ENCODE results near the gene LMNA.
"Not testable (repeated sequence)": the region's sequence is repeated elsewhere in the genome, so short reads cannot be mapped to it uniquely, and the experiment has no call there.

LMNA gene

GRCh38 chr1:156122086-156122485 is 7.6 kb downstream of the LMNA start:
- DNase-seq (ENCODE audit: low spot score), result no peak

- no peak for DNase-seq (ENCODE audit: low spot score)
Observed at GRCh38 chr1:156122519-156123355, 8.2 kb downstream of the LMNA start.

- peak; percentile 65 for DNase-seq (ENCODE audit: low spot score)
Observed at GRCh38 chr1:156123356-156124196, 9.1 kb downstream of the LMNA start.

DNA sequence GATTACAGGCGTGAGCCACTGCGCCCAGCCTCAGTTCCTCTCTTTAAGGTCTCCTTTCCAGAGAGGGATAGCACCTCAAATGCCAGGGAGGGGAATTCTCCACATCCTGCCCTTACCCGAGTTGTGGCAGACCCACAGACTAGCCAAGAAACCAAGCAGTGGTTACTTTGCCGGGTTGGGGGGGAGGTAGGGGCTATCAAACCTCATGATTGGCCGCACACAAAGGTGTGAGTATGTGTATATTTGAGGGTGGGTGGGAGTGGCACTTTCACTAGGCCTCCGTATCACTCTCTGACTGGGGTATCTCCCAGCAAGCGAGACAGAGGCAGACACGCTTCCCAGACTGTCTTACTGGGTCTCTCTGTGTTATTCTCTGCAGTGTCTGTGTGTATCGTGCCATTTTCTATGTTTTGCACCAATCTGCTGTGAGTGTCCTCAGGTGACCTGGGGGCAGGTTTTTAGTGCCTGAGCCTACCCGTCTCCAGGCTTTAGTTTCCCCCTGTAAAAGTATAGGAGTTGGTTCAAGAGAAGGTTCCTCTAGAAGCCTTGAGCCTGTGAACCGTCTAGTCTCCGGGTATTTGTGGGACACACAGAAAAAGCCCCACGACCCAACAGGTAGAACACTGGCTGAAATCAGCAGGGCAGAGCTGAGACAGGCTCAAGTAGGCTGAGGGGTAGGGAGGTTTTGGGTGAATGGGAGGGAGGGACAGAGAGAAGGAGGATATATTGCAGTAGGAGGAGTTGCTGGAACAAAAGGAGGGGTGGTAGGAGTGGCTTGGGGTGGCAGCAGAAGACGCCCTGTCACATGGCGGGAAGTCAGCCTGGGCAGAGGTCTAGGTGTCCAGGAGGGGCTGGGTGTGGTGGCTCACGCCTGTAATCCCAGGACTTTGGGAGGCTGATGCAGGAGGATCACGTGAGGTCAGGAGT is 10.3 kb downstream of the LMNA start:
- no peak for DNase-seq (ENCODE audit: low spot score)

- DNase-seq (ENCODE audit: low spot score), result not testable (repeated sequence)
Observed at GRCh38 chr1:156125544-156125943, 11.0 kb downstream of the LMNA start.

GRCh38 chr1:156126043-156126629 is 11.6 kb downstream of the LMNA start:
- peak; percentile 57 for DNase-seq (ENCODE audit: low spot score)

- peak; percentile 89 for DNase-seq (ENCODE audit: low spot score)
Observed at GRCh38 chr1:156126630-156127534, 12.4 kb downstream of the LMNA start.

GRCh38 chr1:156128308-156128653 is 13.8 kb downstream of the LMNA start:
- DNase-seq (ENCODE audit: low spot score), result no peak

- no peak for DNase-seq (ENCODE audit: low spot score)
Observed at GRCh38 chr1:156128654-156129597, 14.4 kb downstream of the LMNA start.

DNA sequence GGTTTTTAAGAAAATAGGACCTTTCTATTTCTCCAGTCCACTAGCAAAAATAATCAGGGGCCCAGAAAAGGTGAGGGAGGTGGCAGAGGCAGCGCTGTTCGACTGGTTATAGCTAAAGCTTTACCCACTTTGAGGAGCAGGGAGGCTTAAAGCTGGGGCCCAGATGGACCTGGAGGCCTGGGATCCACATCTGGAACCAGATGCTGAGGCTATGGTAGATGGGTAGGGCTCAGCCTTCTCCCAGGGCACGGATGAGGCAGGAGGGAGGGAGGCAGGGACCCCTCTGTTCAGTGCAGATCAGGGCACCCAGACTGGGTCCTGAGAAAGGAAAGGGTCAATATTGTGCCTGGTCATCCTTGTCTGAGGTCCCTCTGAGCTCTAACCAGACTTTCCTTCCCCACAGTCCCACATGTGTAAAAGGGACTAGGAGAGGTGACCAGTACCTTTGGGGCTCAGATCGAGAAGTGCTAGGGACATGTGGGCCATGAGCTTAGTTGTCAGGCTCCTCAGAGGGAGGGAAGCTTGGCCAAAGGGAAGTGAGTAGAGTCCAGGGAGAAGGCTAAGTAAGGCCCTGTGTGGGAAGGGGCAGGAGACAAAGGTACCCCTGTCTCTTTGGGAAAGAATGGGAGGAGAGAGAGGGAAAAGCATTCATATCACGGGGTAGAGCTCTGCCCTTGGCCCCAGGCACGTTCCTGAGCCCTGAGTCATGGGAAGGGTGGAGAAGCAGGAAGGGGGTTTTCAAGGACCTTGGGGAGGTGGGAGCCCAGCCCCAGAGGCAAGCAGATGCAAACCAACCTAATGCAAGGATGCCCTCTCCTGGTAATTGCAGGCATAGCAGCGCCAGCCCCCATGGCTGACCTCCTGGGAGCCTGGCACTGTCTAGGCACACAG is 15.4 kb downstream of the LMNA start:
- DNase-seq (ENCODE audit: low spot score), result peak; percentile 68

- DNase-seq (ENCODE audit: low spot score), result no peak
Observed at GRCh38 chr1:156130578-156130942, 16.0 kb downstream of the LMNA start.

- DNase-seq (ENCODE audit: low spot score), result no peak
Observed at GRCh38 chr1:156134716-156135435, 20.4 kb downstream of the LMNA start.

- no peak for DNase-seq (ENCODE audit: low spot score)
Observed at GRCh38 chr1:156135930-156136871, 21.7 kb downstream of the LMNA start.

DNA sequence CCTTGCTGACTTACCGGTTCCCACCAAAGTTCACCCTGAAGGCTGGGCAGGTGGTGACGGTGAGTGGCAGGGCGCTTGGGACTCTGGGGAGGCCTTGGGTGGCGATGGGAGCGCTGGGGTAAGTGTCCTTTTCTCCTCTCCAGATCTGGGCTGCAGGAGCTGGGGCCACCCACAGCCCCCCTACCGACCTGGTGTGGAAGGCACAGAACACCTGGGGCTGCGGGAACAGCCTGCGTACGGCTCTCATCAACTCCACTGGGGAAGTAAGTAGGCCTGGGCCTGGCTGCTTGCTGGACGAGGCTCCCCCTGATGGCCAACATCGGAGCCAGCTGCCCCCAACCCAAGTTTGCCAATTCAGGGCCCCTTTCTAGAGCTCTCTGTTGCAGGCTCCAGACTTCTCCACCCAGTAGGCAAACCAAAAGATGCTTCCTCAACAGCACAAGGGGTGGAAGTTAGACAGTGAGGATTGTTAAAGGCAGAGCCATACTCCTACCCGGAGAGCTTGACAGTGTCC is 22.5 kb downstream of the LMNA start:
- no peak for DNase-seq (ENCODE audit: low spot score)

GRCh38 chr1:156138458-156138867 is 24.0 kb downstream of the LMNA start:
- DNase-seq (ENCODE audit: low spot score), result no peak

Data from CD4-positive, alpha-beta T cell treated with Interleukin-6 at 100 ng/mL for 8 hours (primary cell).